ENCODE data around the gene PDE7B.

- TF ChIP-seq SRF (CRISPR knock-in tag; IDR thresholded peaks at IDR 0.05) (no peak), FOSL1 (tag; conservative IDR thresholded peaks at IDR 0.05) (no peak), ERF (CRISPR knock-in tag; IDR thresholded peaks at IDR 0.05) (no peak), ZNF3 (CRISPR knock-in tag; IDR thresholded peaks at IDR 0.05) (no peak), CBX2 (IDR thresholded peaks at IDR 0.05; ENCODE audit: insufficient read depth, low read length, poor library complexity, severe bottlenecking) (no peak), MAFK (IDR thresholded peaks at IDR 0.05; ENCODE audit: low read length) (no peak)
Observed at GRCh38 chr6:136158387-136158821, 306.9 kb downstream of the PDE7B start.
